Duodenal mucosa (tissue), 2 donors: Measurements from ENCODE around the gene LAMB3.

Experiments used
- H3K27ac ChIP-seq: one replicate; pipeline ENCODE4 v1.7.0; 2013; ENCODE audit warnings: low read depth, low read length
- H3K27me3 ChIP-seq, 2 donors: one replicate each; pipeline ENCODE4 v1.7.0; 2013; ENCODE audit warnings: low read length in 2 of 2, control low read depth in 1 of 2; ENCODE audit not compliant: insufficient read depth in 2 of 2, control insufficient read depth in 1 of 2
- H3K36me3 ChIP-seq, 2 donors: one replicate each; pipeline ENCODE4 v1.7.0; 2013; ENCODE audit warnings: low read length in 2 of 2, control low read depth in 1 of 2; ENCODE audit not compliant: insufficient read depth in 2 of 2, control insufficient read depth in 1 of 2
- H3K4me1 ChIP-seq, 2 donors: one replicate each; pipeline ENCODE4 v1.7.0; 2013; ENCODE audit warnings: low read length in 2 of 2, control low read depth in 1 of 2; ENCODE audit not compliant: insufficient read depth in 2 of 2, control insufficient read depth in 1 of 2
- H3K4me3 ChIP-seq, 2 donors: one replicate each; pipeline ENCODE4 v1.7.0; 2013; ENCODE audit warnings: low read length in 2 of 2, low read depth in 1 of 2
- H3K9ac ChIP-seq, 2 donors: one replicate each; pipeline ENCODE4 v1.7.0; 2013; ENCODE audit warnings: low read length in 2 of 2, low read depth in 1 of 2
- H3K9me3 ChIP-seq, 2 donors: one replicate each; pipeline ENCODE4 v1.7.0; 2013; ENCODE audit warnings: low read length in 2 of 2, control low read depth in 1 of 2; ENCODE audit not compliant: control insufficient read depth in 1 of 2

LAMB3 gene

GRCh38 chr1:209662879-209663327 is 10.7 kb upstream of the LAMB3 start:
- H3K4me3 ChIP-seq: no peak overlapping the region
- H3K27ac ChIP-seq: no peak overlapping the region
- H3K36me3 ChIP-seq: no peaks in the 10 kb centered on the region
- no peaks in the 10 kb centered on the region for H3K27me3 ChIP-seq
- peaks cover 19 to 27% of the 10 kb centered on the region in 2 donors for H3K4me1 ChIP-seq
- no peak overlapping the region for H3K9ac ChIP-seq
- H3K9me3 ChIP-seq: no peaks in the 10 kb centered on the region

- H3K9ac ChIP-seq: no peak overlapping the region
- H3K9me3 ChIP-seq: no peaks in the 10 kb centered on the region
- no peak overlapping the region for H3K27ac ChIP-seq
- peaks cover 33 to 39% of the 10 kb centered on the region in 2 donors for H3K4me1 ChIP-seq
- no peak overlapping the region for H3K4me3 ChIP-seq
- no peaks in the 10 kb centered on the region for H3K36me3 ChIP-seq
- H3K27me3 ChIP-seq: no peaks in the 10 kb centered on the region
These were observed 8.8 kb upstream of the LAMB3 start for GRCh38 chr1:209661071-209661470.

GRCh38 chr1:209659909-209660308 is 7.7 kb upstream of the LAMB3 start:
- Histone ChIP-seq H3K4me3 (no peak overlapping the region), H3K9me3 (no peaks in the 10 kb centered on the region), H3K27me3 (no peaks in the 10 kb centered on the region), H3K9ac (no peak overlapping the region), H3K36me3 (no peaks in the 10 kb centered on the region), H3K4me1 (peaks cover 42 to 44% of the 10 kb centered on the region in 2 donors), H3K27ac (no peak overlapping the region)

- Histone ChIP-seq H3K4me3 (no peak overlapping the region), H3K9ac (no peak overlapping the region), H3K4me1 (peaks cover 59 to 60% of the 10 kb centered on the region in 2 donors), H3K27me3 (no peaks in the 10 kb centered on the region), H3K27ac (no peak overlapping the region), H3K36me3 (no peaks in the 10 kb centered on the region), H3K9me3 (no peaks in the 10 kb centered on the region)
These were observed 5.7 kb upstream of the LAMB3 start for GRCh38 chr1:209657918-209658317.

GRCh38 chr1:209657140-209657879 is 5.1 kb upstream of the LAMB3 start:
- no peak overlapping the region for H3K9ac ChIP-seq
- H3K9me3 ChIP-seq: no peaks in the 10 kb centered on the region
- no peaks in the 10 kb centered on the region for H3K36me3 ChIP-seq
- H3K4me1 ChIP-seq: peaks cover 54 to 58% of the 10 kb centered on the region in 2 donors
- no peak overlapping the region for H3K4me3 ChIP-seq
- H3K27me3 ChIP-seq: no peaks in the 10 kb centered on the region
- no peak overlapping the region for H3K27ac ChIP-seq

- H3K36me3 ChIP-seq: no peaks in the 10 kb centered on the region
- no peak overlapping the region for H3K4me3 ChIP-seq
- no peak overlapping the region for H3K9ac ChIP-seq
- H3K27me3 ChIP-seq: no peaks in the 10 kb centered on the region
- H3K9me3 ChIP-seq: no peaks in the 10 kb centered on the region
- H3K27ac ChIP-seq: no peak overlapping the region
- peaks cover 62 to 72% of the 10 kb centered on the region in 2 donors for H3K4me1 ChIP-seq
These were observed 3.4 kb upstream of the LAMB3 start for GRCh38 chr1:209655411-209656231.

GRCh38 chr1:209653915-209654351 is 1.7 kb upstream of the LAMB3 start:
- H3K36me3 ChIP-seq: no peaks in the 10 kb centered on the region
- no peaks in the 10 kb centered on the region for H3K27me3 ChIP-seq
- H3K4me1 ChIP-seq: peaks cover 75 to 81% of the 10 kb centered on the region in 2 donors
- H3K27ac ChIP-seq: peak overlapping the region; percentile 76
- H3K9ac ChIP-seq: peak overlapping the region; percentile 56 to 81
- no peaks in the 10 kb centered on the region for H3K9me3 ChIP-seq
- H3K4me3 ChIP-seq: peak overlapping the region; percentile 16 to 45

GRCh38 chr1:209652873-209653401 is 712 bp upstream of the LAMB3 start:
- H3K9me3 ChIP-seq: no peaks in the 10 kb centered on the region
- peak overlapping the region; percentile 58 to 81 for H3K9ac ChIP-seq
- peaks cover 69 to 75% of the 10 kb centered on the region in 2 donors for H3K4me1 ChIP-seq
- H3K27ac ChIP-seq: peak overlapping the region; percentile 80
- H3K27me3 ChIP-seq: no peaks in the 10 kb centered on the region
- H3K4me3 ChIP-seq: peak overlapping the region; percentile 55 to 56
- no peaks in the 10 kb centered on the region for H3K36me3 ChIP-seq

- Histone ChIP-seq H3K4me3 (peak overlapping the region; percentile 38 to 55), H3K4me1 (peaks cover 56 to 64% of the 10 kb centered on the region in 2 donors), H3K27ac (peak overlapping the region; percentile 44), H3K27me3 (no peaks in the 10 kb centered on the region), H3K9ac (peak overlapping the region; percentile 52 to 81), H3K36me3 (no peaks in the 10 kb centered on the region), H3K9me3 (no peaks in the 10 kb centered on the region)
These were observed 1.1 kb downstream of the LAMB3 start for GRCh38 chr1:209651138-209651587.

- no peaks in the 10 kb centered on the region for H3K9me3 ChIP-seq
- no peaks in the 10 kb centered on the region for H3K27me3 ChIP-seq
- H3K27ac ChIP-seq: no peak overlapping the region
- H3K36me3 ChIP-seq: no peaks in the 10 kb centered on the region
- H3K9ac ChIP-seq: peak overlapping the region in 1 of 2 donors; percentile 81
- peak overlapping the region; percentile 38 to 55 for H3K4me3 ChIP-seq
- peaks cover 49 to 61% of the 10 kb centered on the region in 2 donors for H3K4me1 ChIP-seq
These were observed 1.8 kb downstream of the LAMB3 start for GRCh38 chr1:209650454-209650853.
